ENCODE results near the gene BRI3BP.

GRCh38 chr12:125017801-125018200 lies 24.4 kb downstream of the BRI3BP start:
- TF ChIP-seq YY1 (IDR thresholded peaks at IDR 0.05; ENCODE audit: insufficient read depth, insufficient read length) = no peak
- no peak for TF ChIP-seq SUZ12 (IDR thresholded peaks at IDR 0.05; ENCODE audit: extremely low read depth, insufficient read depth, insufficient read length)
- TF ChIP-seq ZNF274 (IDR thresholded peaks at IDR 0.05; ENCODE audit: low read depth, low read length) = no peak

Measured in NT2/D1 (cell line).